HG03159 (cell line): Measurements from ENCODE around the gene LMO7.

Experiments
- ATAC-seq: cut with Tn5 transposase; IDR thresholded peaks from one replicate; pipeline ENCODE4 v1.9.1; 2021; ENCODE audit warnings: mild to moderate bottlenecking, moderate library complexity; ENCODE audit not compliant: unreplicated experiment

The LMO7 gene

GRCh38 chr13:75876142-75877050 lies 240.3 kb downstream of the LMO7 start:
- ATAC-seq: peak; percentile 88

DNA sequence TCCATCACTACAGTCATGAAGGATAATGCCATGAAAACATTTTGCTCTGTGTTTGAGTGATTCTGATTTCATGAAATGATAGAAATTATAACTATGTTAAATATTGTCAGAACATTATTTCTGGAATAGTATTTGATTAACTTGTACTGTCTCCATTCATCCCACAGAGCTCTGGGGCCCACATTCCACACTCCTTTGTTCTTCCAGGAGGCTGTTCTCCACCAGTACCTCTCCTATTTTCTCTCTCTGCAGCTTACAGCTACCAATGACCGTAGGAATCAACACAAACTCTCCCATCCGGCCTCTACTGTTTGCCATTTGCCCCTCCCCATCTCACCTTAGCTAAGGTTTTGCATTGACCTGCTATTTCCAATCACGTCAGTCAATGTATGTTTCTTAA lies 240.9 kb downstream of the LMO7 start:
- no peak for ATAC-seq

GRCh38 chr13:75879656-75880055 lies 243.5 kb downstream of the LMO7 start:
- no peak for ATAC-seq

GRCh38 chr13:75881109-75881775 lies 245.1 kb downstream of the LMO7 start:
- peak; percentile 49 for ATAC-seq

DNA sequence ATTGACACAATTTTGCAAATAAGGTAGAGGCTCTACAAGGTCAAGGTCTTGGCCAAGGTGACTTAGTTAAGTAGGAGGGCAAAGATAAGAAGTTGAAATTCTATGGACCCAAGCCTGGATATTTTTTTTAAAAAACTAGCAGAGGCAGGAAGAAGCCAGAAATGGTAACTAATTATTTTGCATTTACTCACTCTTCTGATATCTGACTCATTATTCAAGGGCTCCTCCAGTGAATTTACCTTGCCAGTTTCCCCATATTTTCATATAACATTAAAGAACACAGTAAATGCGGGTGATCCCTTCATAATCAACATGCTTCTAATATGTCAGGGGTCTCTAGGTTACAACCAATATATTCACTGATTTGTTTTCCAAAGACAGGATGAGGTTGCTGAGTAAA lies 246.1 kb downstream of the LMO7 start:
- ATAC-seq: no peak

DNA sequence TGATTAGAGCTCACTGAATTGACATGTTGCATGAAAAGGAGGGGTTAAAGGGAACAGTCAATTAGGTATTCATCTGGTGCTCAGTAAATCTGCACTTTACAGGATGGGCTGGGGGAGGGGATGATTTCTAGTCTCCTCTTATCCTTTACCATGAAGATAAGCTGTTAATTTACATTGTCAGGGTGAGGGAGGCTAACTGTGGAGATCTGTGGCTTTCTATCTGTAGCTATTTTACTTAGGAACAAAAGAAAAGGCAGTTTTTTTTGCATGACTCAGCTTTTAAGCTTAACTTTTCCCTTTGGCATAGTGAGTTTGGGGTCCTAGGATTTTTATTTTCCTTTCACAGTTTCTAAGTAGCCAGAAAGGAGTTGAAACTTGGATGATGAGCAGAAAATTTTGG lies 253.3 kb downstream of the LMO7 start:
- no peak for ATAC-seq

GRCh38 chr13:75895168-75895567 lies 259.0 kb downstream of the LMO7 start:
- ATAC-seq: no peak

DNA sequence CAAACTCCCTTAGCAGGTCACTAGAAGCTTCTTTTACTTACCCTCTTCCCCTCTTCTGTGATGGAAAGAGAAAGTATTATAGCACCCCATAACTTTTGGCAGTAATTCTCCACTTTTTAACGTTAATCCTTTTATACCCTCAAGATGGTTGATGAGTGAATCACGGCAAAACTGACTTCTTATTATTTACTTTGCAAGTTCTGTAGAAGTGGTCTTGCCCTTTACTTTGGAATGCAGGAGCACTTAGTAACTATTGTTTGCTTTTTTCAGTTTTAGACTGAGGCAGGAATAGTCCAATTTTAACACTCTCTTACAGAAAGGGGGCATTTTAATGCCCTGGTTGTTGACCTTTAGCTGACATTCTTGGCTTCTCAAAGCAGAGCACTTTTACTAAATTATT lies 260.1 kb downstream of the LMO7 start:
- no peak for ATAC-seq

DNA sequence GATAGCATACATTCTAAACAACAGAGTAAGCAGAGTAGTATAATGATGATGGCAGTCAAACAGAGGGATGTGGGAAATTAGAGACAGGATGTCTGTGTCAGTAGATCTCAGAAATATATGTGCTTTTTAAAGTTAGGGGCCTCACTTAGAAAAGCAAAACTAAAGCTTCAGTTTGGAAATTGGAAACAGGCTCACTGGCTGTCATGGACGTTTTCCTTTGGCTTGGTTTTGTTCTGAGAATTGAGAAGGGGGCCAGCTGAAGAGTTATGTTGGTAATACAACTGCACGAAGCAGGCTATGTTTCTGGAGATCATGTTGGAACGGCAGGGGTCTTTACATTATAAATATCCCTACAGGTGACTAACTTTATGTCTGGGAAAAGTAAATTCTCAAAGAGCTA lies 261.3 kb downstream of the LMO7 start:
- ATAC-seq: no peak

- ATAC-seq: no peak
Observed at GRCh38 chr13:75901501-75901900, 265.4 kb downstream of the LMO7 start.

- no peak for ATAC-seq
Observed at GRCh38 chr13:75902166-75903104, 266.3 kb downstream of the LMO7 start.

DNA sequence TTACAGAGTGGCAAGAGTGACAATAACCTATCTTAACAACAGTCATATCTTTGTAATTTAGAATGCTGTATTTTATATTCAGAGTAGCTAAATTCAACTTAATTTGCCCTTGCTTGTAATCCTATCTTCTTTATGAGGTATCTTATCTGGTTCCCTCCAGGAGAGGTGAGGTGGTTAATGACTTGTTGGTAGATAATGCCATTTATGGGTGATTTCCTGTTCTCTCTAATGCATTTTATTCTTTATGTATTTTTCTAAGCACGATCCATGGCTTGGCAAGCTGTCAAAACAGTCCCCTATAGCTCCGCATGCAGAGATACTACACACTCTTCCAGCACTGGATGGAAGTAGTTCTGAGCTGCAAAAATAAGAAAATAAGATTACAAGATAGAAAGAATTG lies 267.9 kb downstream of the LMO7 start:
- ATAC-seq: no peak

DNA sequence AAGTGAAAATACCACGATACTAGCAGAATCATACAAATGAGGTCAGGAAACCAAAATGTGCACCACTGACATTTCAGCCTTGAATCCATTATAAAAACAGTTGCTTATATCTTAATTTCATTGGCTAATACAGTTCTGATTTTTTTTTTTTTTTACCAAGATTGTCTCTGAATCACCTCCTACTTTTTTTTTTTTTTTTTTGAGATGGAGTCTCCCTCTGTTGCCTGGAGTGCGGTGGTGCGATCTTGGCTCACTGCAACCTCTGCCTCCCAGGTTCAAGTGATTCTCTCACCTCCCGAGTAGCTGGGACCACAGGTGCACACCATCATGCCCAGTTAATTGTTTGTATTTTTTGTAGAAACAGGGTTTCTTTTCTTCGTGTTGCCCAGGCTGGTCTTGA lies 270.2 kb downstream of the LMO7 start:
- no peak for ATAC-seq

- no peak for ATAC-seq
Observed at GRCh38 chr13:75907044-75907443, 270.9 kb downstream of the LMO7 start.

- ATAC-seq: no peak
Observed at GRCh38 chr13:75908141-75908540, 272.0 kb downstream of the LMO7 start.
